IMR-90 (cell line): ENCODE data around the gene IQSEC1.

Source experiments
- CEBPB ChIP-seq: IDR thresholded peaks from 2 replicates; pipeline ENCODE4 v1.6.1; 2012; ENCODE audit warnings: low read depth, low read length, improper control_type of control experiment
- CTCF ChIP-seq: conservative IDR thresholded peaks from 2 replicates; pipeline ENCODE4 v1.5.1; 2012; ENCODE audit warnings: mild to moderate bottlenecking, low read depth, low read length, improper control_type of control experiment
- FOS ChIP-seq: fragments of 150-350 bp; IDR thresholded peaks from 2 replicates; pipeline ENCODE4 v1.6.1; 2016; ENCODE audit warnings: low read depth, low read length
- MAFK ChIP-seq: IDR thresholded peaks from 2 replicates; pipeline ENCODE4 v1.6.1; 2012; ENCODE audit warnings: low read depth, low read length, improper control_type of control experiment
- POLR2A ChIP-seq: IDR thresholded peaks from 2 replicates; pipeline ENCODE4 v1.6.1; 2012; ENCODE audit warnings: mild to moderate bottlenecking, low read depth, low read length
- RAD21 ChIP-seq: IDR thresholded peaks from 2 replicates; pipeline ENCODE4 v1.6.1; 2012; ENCODE audit warnings: low read length, improper control_type of control experiment
- USF2 ChIP-seq: fragments of 150-350 bp; IDR thresholded peaks from 2 replicates; pipeline ENCODE4 v1.6.1; 2017; ENCODE audit warnings: mild to moderate bottlenecking, antibody characterized with exemption, low read length, low read depth
- TF ChIP-seq, protein P1 (sequence below): fragments of 150-350 bp; IDR thresholded peaks from 2 replicates; pipeline ENCODE4 v1.6.1; 2016; ENCODE audit warnings: low read depth, mild to moderate bottlenecking, low read length, moderate library complexity, borderline replicate concordance

DNA sequence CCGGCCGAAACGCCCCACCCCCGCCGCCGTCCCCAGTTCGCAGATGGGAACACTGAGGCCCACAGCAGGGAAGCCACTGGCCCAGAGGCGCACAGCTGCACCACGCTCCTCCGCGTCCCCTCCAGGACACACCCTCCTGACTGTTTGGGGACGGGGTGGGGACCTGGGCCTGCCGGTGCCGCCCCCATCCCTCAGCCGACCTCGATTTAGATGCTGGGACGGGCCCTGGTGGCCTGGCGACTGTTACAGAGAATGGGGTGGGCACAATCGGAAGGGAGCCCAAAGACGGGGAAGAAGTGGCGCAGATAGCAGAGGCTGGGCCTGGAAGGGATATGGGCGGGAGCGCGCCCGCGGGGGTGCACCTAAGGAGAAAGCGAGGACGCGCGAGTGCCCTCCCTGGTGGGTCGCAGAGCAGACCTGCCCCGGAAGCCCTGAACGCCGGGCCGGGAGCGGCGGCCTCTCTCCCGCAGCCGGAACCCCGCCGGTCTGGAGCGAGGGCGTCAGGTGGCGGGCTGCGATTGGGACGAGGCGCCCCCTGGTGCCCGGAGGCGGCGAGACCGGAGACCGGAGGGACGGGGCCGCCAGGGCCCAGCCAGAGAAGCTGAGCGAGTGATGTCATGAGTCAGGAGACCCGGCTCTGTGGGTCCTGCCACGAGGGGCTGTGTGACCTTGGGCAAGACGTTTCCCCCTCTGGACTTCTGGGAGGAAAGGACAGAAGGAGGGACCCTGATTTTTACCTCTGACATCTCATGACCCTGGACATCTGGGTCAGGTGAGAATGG, 78.4 kb downstream of the IQSEC1 start:
- peak; percentile 64 for TF ChIP-seq RAD21
- no peak for TF ChIP-seq MAFK
- TF ChIP-seq CTCF: peak; percentile 94
- peak; percentile 55 for TF ChIP-seq USF2
- no peak for TF ChIP-seq CEBPB
- TF ChIP-seq, protein P1, sequence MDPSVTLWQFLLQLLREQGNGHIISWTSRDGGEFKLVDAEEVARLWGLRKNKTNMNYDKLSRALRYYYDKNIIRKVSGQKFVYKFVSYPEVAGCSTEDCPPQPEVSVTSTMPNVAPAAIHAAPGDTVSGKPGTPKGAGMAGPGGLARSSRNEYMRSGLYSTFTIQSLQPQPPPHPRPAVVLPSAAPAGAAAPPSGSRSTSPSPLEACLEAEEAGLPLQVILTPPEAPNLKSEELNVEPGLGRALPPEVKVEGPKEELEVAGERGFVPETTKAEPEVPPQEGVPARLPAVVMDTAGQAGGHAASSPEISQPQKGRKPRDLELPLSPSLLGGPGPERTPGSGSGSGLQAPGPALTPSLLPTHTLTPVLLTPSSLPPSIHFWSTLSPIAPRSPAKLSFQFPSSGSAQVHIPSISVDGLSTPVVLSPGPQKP: no peak
- no peak for TF ChIP-seq FOS
- TF ChIP-seq POLR2A: no peak; the same call in 1 of the 2 replicates
